Activated CD4-positive, alpha-beta T cell treated with anti-CD3 and anti-CD28 coated beads for 24 hours (primary cell): Measurements from ENCODE around the gene PAQR4.

Experiments
- DNase-seq, 2 donors: peaks; one replicate each; pipeline ENCODE4 v3.0.0-alpha.2; 2020; ENCODE audit warnings: low read depth in 2 of 2

Gene PAQR4

DNA sequence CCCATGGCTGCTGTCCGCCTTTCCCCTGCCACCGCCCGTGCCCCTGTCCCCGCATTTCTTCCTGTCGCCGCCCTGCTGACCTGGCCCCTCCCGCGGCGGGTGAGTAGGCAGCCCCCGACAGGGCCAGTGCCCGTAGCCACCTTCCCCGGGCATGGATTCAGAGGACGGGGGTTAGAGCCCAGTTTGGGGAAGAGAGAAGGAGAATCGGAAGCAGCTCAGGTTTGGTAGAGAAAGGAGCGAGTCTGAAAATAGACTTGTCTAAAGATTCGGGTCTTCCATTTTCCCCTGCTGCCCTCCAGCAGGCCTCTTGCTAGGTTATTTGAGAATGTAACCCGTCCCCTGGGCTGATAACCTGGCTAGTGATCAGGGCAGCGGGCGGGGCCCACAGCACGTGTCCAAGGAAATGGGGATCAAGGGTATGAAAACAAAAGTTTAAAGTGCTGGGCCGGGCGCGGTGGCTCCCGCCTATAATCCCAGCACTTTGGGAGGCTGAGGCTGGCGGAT, 35.7 kb downstream of the PAQR4 start:
- DNase-seq: no peak

DNA sequence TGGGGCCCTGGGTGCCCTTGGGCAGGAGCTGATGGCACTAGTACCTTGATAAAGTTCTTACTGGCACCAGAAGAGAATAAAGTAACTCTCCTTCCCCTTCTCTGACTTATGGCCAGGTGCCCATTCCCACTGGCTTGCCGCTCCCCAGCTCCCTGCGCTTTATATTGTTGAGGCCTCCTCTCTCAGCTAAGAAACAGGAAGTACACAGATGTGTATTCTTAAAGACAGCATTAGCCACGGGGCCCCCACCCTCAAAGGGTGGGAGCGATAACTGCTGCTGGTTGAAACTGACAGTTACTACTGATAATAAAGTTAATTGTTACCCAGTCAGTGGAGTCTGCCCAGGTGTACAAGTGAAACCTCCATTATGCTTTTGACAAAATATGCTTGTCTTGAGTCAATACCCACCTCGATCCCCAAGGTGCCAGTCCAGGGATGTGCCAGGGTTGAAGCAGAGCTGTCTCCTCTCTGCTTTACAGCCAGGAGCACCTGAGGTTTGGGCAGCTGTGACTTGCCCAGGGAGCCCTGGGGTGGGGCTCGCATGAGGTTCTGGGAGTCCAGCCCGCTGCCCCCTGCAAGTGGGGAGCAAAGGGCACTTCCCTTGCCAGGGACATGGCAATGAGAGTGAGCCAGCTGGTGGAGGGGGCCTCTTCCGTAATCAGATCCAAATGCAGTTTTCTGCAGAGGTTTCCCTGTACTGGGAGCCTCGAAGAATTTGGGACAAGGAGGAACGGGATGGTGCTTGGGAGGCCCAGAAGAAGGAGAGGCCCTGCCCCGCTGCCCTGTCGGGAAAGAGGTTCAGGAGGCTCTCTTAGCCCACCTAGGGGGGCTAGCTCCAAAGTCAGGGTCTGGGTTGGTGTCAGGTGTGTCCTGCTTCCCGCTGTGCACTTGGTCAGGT, 38.2 kb downstream of the PAQR4 start:
- no peak for DNase-seq

DNA sequence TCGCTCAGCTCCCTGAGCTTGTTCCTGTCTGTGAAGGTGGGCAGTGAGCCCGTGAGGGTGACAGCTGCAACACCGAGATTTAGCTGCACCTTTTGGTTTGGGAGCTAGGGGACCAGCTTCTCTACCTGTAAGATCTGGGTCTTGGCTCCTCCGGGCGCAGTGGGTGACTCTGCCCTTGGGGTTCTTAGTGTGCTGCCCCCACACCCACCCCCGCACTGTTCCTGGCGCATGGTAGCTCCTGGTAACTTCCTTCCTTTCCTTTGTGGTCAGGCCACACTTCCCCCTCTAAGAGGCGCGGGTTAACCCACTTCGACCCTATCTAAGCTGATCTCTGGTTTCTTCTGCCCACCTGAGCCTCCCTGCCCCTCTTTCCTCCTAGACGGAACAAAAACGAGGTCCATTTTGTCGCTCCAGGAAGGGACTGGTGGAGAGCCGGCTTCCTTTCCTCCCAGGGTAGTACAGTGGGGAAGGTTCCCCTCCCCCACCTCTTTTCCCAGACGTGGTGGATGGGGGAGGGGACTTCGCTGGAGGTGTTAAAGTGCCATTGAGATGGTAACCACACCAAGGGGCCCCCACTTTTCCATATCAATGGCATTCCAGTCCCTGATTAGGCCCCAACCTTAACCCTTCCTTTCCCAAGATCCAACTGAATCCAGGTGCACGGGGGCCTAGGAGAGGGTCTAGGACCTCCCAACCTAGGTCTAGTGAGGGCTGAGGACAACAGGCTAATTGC, 39.0 kb downstream of the PAQR4 start:
- no peak for DNase-seq

DNA sequence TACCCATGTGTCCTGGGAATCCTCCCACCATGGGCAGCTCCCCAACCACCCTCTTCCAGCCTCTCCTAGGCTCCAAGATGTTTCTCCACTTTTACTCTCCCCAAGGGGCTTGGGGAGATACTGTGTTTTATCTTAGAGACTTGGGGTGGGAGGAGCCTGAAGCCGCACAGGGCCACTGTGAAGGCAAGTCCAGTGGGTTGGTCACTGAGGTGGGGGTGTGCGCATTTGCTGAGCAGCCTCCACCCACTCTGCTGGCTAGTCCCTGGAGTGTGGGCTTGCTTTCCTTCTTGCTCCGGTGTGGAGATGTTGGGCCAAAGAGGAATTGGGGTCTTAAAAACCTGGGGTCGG, 39.5 kb downstream of the PAQR4 start:
- no peak for DNase-seq

DNA sequence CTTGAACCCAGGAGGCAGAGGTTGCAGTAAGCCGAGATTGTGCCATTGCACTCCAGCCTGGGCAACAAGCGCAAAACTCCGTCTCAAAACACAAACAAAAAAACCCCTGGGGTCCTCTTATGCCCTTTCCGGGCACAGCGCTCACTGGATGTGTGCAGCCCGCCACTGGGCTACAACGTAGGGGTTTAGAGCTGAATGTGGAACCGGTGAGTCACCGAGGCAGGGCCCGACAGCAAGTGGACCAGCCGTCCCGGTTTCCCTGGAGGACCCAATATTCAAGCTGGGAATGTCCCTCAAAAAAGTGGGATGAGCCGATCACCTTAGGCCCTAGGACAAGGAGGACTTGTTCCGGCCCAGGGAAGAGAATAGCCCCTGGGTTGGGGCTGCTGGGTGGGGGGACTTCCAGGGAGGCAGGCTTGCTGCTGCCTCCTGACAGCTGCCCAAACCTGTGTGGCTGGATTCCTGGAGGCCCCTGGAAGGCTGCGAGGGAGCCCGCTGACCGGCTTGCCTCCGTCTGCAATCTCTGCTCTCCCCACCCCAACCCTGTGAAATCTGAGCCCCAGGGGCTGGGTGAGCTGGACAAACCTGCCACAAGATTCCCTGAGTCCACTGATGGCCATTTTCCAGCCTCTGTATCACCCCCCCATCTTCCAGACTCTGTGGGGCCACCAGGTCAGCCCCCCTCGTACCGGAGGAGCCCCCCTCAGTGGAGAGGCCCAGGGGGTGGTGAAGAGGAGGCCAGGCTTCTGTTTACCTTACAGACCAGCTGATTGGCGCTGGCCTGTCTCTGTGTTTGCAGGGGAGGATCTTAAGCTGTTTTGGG, 40.6 kb downstream of the PAQR4 start:
- DNase-seq: no peak

DNA sequence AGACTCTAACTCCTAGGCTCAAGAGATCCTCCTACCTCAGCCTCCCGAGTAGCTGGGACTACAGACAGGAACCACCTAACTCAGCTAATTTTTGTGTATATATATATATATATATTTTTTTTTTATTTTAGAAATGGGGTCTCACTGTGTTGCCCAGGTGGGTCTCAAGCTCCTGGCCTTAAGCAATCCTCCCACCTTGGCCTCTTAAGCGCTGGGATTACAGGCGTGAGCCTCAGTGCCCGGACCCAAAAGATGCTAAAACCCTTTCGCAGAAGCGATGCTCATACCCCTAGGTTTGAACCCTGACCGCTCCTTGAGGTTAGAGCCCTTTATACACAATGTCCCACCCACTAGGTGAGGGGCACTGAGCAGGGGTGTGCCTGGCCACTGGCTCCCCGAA, 41.4 kb downstream of the PAQR4 start:
- DNase-seq: no peak

DNA sequence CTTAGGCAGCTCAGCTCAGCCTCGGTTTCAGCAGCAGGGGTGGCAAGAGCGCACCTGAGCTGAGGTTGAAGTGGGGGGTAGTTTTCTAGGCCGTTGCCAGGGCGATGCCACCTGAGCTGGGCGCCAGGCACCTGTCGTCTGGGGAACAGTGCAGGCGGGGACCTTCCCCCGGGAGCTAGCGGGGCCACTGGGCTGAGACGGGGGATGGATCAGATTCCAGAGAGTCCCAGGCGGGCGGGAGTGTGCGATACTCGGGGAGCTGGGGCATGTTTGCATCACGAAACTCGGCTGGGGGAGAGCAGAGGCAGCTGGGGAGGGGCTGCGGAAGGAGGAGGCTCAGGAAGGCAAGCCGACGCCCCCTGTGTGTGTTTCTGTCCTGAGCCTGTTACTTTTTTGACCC, 43.1 kb downstream of the PAQR4 start:
- no peak for DNase-seq

DNA sequence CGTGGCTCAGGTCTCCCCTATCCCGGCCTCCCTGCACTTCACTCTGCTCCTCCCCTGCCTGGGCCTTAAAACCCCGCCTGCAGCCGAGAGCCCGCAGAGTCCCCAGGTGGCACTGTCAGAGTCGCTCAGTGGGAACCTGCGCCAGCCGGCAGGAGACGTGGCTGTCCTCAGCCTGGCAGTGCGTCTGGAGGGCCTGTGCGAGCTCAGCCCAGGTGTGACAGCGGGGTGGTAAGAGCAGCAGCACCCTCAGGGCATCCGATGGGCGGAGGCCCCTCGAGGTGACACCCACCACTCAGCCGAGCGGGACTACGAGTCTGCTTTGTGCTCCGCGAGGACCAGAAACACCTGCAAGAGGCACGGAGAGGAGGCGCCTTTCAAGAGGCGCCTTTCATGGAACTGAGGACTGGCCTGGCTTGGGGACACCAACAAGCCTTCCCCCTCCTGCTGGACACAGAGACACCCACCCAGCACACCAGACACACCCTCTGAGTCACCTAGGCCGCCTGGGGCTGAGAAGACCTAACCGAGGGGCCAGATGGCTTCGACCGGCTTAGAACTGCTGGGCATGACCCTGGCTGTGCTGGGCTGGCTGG, 43.8 kb downstream of the PAQR4 start, which contains the start of gene CLDN9:
TSS of gene CLDN9 (plus strand) at position 96 of the 593 bp plus-strand sequence. CDS start at position 536, 440 bp downstream.
- no peak for DNase-seq

DNA sequence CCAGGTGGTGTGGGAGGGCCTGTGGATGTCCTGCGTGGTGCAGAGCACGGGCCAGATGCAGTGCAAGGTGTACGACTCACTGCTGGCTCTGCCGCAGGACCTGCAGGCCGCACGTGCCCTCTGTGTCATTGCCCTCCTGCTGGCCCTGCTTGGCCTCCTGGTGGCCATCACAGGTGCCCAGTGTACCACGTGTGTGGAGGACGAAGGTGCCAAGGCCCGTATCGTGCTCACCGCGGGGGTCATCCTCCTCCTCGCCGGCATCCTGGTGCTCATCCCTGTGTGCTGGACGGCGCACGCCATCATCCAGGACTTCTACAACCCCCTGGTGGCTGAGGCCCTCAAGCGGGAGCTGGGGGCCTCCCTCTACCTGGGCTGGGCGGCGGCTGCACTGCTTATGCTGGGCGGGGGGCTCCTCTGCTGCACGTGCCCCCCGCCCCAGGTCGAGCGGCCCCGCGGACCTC, 44.4 kb downstream of the PAQR4 start:
- DNase-seq: no peak

DNA sequence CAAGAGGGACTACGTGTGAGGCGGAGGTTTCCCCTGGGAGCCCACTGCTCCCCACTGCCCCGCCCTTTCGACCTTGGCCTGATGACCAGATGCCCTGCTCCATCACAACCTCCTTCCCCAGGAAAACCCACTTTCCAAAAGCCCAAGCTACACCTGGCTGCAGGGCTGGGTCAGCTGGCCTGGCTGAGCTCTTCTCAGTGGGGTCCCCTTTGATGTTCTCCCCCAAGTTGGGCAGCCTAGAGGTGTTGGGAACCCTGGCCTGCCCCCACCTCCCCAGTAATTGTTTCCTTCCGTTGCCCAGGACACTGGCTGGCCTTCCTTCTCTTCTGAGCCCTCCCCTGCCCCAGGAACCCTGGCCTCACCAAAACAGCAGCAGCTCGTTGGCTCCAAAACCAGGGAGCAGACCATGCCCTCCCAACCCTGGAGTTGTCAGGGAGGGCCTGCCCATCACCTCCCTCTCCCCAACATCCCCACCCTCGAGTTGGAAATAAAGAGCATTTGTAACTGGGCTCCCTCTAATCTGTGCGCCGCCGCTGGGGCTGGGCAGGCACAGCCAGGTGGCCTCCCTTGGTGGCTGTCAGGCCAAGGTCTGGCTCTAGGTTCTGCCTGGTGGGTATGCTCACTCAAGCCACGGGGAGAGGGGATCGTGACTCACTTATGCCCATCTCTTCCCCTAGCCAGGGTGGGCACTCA, 45.0 kb downstream of the PAQR4 start:
- DNase-seq: no peak

DNA sequence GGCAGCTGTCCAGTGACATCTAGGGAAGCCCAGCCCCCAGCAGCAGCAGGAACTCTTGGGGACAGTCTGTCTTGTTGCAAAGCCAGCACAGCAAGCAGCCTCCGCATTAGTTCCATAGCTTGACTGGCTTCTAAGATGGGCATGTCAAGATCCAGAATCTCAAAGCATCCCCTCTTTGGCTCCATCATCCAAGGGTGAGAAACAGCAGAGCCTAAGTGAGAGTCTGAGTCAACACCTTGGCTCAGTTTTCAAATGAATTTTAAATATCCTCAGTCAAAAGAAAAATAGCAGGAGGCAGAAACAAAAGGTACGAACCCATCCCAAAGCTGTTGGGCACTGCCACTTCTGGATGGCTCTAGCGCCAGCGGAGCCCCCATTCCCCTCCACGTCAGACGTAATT, 45.8 kb downstream of the PAQR4 start:
- no peak for DNase-seq

DNA sequence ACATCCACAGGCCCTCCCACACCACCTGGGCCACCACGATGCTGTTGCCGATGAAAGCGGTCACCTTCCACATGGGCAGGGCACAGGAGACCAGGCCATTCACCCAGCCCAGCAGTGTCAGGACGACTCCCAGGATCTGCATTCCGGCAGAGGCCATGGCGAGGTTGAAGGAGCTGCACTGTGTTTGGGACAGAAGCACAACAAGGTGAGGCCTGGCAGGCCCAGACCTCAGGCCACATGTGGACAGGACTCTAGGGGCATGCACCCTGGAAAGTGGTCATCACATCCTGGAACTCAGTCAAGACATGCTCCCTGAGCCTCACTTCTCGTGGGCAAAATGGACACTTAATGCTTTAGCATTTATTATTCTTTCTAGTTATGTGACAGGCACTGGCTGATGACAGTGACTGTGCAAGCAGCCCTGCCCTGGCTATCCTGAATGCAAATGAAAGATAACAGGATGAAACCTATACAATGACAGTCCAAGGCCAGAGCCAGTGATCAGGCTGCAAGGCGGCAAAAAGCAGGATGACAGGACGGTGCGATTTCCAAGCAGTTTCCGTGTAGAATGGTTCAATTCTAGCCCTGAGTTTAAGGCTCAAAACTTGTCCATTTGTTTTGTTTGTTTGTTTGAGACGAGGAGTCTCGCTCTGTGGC, 46.8 kb downstream of the PAQR4 start:
- DNase-seq: no peak

DNA sequence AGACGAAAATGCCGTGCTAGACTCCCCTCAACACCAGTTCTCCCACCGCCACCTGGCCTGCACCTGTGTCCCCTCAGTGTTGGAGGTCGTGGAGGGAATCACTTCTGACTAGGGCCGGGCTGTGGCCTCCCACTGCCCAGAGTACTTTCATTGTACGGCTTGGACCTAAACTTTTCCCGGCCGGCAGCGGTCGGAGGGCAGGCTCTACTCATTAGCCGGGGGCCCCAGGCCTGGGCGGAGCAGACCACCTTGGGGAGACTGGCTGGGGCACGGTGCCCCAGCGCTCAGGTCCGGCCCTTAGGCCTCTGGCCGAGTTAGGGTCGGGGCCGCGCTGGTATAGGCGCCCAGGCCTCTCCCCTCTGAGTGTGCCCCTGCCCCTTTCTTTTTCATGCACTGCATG, 48.2 kb downstream of the PAQR4 start:
- DNase-seq: no peak

DNA sequence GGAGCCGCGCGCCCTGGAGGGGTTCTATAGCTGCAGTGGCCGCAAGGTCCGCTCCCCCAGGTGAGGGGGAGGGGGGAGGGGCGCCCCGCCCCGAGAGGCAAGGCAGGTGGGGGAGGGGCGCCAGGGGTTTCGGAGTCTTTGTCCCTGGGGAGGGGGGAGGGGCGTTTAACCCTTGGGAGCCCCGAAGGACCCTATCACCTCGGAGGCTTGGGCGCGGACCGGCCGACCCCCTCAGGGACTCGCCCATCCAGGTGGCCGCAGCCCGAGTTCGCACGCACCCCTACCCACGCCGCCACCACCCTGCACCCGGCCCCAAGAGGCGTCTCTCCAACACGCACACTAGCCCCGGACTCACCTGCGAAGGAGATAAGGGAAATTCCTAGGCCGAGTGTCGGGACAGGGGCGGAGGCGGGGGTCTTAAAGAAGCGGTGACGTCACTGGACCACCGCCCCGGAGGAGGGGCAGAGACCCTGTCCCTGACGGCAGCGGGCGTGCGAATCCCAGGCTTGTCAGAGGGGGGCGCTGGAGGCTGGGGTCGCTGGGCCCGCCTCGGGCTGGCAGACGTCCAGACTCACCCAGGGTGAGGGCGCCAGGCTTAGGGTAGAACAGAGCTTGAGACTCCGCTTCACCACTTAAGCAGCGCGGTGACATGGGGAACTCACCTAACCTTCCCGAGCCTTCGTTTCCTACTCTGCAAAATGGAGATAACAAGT, 48.8 kb downstream of the PAQR4 start, which contains the start of gene CLDN6:
TSS of gene CLDN6 (minus strand) at position 390 of the 713 bp plus-strand sequence. CDS start 2,162 bp downstream, outside the sequence.
- no peak for DNase-seq

DNA sequence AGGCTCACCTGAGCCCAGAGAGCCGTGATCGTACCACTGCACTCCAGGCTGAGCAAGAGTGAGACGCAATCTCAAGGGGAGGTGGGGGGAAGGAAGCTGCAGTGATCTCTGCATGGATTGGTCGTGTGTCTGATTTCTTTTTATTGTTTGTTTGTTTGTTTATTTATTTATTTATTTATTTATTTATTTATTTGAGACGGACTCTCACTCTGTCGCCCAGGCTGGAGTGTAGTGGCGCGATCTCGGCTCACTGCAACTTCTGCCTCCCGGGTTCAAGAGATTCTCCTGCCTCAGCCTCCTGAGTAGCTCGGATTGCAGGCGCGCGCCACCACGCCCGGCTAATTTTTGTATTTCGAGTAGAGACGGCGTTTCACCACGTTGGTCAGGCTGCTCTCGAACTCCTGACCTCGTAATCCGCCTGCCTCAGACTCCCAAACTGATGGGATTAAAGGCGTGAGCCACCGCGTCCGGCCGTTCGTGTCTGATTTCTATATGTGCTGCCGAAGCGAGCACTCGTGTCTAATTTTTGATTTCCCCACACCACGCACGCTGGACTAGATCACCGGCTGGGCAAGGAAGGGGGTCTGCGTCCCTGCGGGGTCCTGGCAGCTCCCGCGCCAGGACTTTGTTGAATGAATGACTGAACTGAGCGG, 50.6 kb downstream of the PAQR4 start:
- no peak for DNase-seq

DNA sequence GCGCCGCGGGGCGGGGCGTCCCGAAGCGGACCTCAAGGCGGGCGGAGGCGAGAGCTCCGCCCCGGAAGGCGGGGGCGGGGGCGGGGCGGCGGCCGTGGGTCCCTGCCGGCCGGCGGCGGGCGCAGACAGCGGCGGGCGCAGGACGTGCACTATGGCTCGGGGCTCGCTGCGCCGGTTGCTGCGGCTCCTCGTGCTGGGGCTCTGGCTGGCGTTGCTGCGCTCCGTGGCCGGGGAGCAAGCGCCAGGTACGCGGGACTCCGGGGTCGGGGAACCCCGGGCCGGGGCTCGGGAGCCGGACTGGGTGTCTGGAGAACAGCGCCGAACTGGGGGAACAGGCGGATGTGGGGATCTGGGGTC, 51.1 kb downstream of the PAQR4 start, which contains the start of gene TNFRSF12A:
TSS of gene TNFRSF12A (plus strand) at position 122 of the 357 bp plus-strand sequence. CDS start at position 152, 30 bp downstream.
- peak; percentile 39 to 59 for DNase-seq

DNA sequence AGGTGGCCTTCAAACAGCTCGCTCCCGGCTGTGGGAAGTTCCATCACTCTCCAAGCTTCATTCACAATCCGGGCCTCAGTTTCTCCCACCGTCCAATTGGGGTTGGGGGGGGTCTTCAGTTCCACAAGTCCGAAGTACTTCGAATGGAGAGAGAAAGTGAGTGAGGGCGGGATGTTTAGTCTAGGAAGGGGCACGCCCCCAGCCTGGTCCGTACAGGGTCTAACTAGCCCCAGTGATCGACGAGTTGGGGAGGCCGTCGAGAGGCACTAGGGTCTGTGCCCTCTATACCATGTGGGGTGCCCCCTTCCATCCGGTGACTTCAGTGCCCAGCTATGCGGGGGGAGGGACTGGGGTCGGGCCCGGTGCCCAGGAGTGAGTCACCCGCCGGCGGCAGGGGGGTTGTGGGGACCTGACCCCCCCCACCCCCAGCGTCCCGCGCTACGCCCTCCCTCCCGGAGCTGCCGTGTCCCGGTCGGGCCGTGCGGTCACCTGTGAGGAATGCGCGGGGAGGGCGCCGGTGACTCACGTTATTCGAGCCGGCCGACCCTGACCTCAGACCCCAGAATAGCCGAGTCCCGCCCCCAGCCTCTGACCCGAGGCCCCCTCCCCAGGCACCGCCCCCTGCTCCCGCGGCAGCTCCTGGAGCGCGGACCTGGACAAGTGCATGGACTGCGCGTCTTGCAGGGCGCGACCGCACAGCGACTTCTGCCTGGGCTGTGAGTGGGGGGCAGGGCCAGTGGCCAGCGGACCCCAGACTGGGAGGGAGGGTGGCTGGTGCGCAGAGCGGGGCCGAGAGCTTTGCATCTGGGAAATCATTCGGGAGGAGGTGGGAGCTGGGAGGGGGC, 51.7 kb downstream of the PAQR4 start:
- no peak for DNase-seq
